A673 (cell line): ENCODE data around the gene SLCO1A2. TPM values are rescaled to one million over a fixed set of nuclear protein-coding genes. Genes with fewer than 3 reads are reported as not detected.

Experiments
- BruUV-seq: library from RNA; stranded (reverse); fragments of 400-500 nt; replicated peaks from 2 replicates; lab custom pipeline; 2021; lab: Mats Ljungman, UMichigan
- CTCF ChIA-PET: fragments of 300-600 bp; sonication (Branson Sonifier 250); formaldehyde crosslinking; loops from one replicate; lab custom pipeline; 2022; ENCODE audit warnings: antibody characterized with exemption; lab: Charles Lee
- POLR2A ChIA-PET: fragments of 300-600 bp; sonication (Branson Sonifier 250); formaldehyde crosslinking; loops from one replicate; lab custom pipeline; 2022; ENCODE audit warnings: antibody characterized with exemption; ENCODE audit not compliant: low non-redundant PET; lab: Charles Lee
- DNase-seq: peaks from one replicate; pipeline ENCODE4 v3.0.0-alpha.2; 2015; ENCODE audit warnings: low spot score
- H3K27ac ChIP-seq: fragments of 200-600 bp; sonication (generic); 2 replicates; pipeline ENCODE4 v1.5.1; 2016; ENCODE audit warnings: mixed run types, low read depth, mild to moderate bottlenecking, mixed read lengths, antibody characterized with exemption, low read length; ENCODE audit not compliant: poor library complexity, severe bottlenecking
- H3K27me3 ChIP-seq: fragments of 200-600 bp; sonication (generic); replicated peaks from 2 replicates; pipeline ENCODE4 v1.6.1; 2017; ENCODE audit warnings: mixed run types, low read depth, mild to moderate bottlenecking, mixed read lengths, antibody characterized with exemption, low read length; ENCODE audit not compliant: insufficient read depth, poor library complexity
- H3K36me3 ChIP-seq: fragments of 200-600 bp; sonication (generic); 2 replicates; pipeline ENCODE4 v1.6.1; 2016; ENCODE audit warnings: mixed run types, mild to moderate bottlenecking, mixed read lengths, antibody characterized with exemption, low read length; ENCODE audit not compliant: insufficient read depth, poor library complexity, severe bottlenecking
- H3K4me1 ChIP-seq: fragments of 200-600 bp; sonication (generic); 2 replicates; pipeline ENCODE4 v1.6.1; 2017; ENCODE audit warnings: mixed run types, mild to moderate bottlenecking, mixed read lengths, antibody characterized with exemption, low read length; ENCODE audit not compliant: insufficient read depth, poor library complexity, severe bottlenecking
- H3K4me3 ChIP-seq: fragments of 200-600 bp; sonication (generic); 2 replicates; pipeline ENCODE4 v1.5.1; 2016; ENCODE audit warnings: low read depth, mixed run types, mild to moderate bottlenecking, mixed read lengths, low read length; ENCODE audit not compliant: poor library complexity, severe bottlenecking
- H3K9me3 ChIP-seq: fragments of 200-600 bp; sonication (generic); 2 replicates; pipeline ENCODE4 v1.6.1; 2016; ENCODE audit warnings: mixed run types, low read depth, mild to moderate bottlenecking, mixed read lengths, antibody characterized with exemption, low read length; ENCODE audit not compliant: poor library complexity, severe bottlenecking
- EZH2 ChIP-seq: fragments of 200-600 bp; sonication (generic); IDR thresholded peaks from 2 replicates; pipeline ENCODE4 v1.6.1; 2017; ENCODE audit warnings: borderline replicate concordance, low read depth, mild to moderate bottlenecking, mixed read lengths, antibody characterized with exemption, low read length; ENCODE audit not compliant: poor library complexity, severe bottlenecking
- intact Hi-C: fragments of 100-400 bp; cut with micrococcal nuclease; formaldehyde crosslinking; loops from one replicate; pipeline ENCODE4 v1.10.0; 2022; ENCODE audit not compliant: unreplicated experiment
- total RNA-seq: library from RNA; stranded (reverse); gene quantifications from 2 replicates; pipeline ENCODE4 v1.2.3, GENCODE V29; 2021
- TF ChIP-seq, protein P1 (sequence below): fragments of 300-800, 200-600 bp; sonication (generic); conservative IDR thresholded peaks from 2 replicates; pipeline ENCODE4 v1.5.1; 2017; ENCODE audit warnings: low read depth, mild to moderate bottlenecking, antibody characterized with exemption, low read length, moderate library complexity, mixed read lengths

Gene SLCO1A2
- total RNA-seq, 1 experiment from 2014 or later, result not detected

DNA sequence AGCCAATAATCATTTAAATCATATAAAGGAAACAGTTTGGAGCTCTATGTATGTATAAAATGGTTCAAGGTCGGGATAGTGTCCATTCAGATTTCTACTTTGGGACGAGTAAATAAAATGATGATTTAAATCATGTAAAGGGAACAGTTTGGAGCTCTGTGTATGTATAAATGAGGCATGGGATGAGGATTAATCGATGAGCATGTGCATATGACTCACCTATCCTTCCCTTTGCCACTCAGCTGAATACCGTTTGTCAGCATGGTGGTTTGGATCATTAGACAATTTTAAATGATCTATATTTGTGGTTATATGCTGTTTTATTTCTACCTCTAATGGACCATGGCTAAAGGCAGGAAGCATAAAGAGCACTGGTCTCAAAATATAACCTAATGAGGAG lies 7.1 kb upstream of the SLCO1A2 start:
- H3K9me3 ChIP-seq, result no peaks in the 10 kb centered on the region
- BruUV-seq, result no TSS peak
- H3K27me3 ChIP-seq, result no peaks in the 10 kb centered on the region
- ChIA-PET POLR2A (no interaction called here), CTCF (no interaction called here)
- no peak overlapping the region for H3K27ac ChIP-seq
- H3K4me1 ChIP-seq, result no peaks in the 10 kb centered on the region
- TF ChIP-seq, protein P1, sequence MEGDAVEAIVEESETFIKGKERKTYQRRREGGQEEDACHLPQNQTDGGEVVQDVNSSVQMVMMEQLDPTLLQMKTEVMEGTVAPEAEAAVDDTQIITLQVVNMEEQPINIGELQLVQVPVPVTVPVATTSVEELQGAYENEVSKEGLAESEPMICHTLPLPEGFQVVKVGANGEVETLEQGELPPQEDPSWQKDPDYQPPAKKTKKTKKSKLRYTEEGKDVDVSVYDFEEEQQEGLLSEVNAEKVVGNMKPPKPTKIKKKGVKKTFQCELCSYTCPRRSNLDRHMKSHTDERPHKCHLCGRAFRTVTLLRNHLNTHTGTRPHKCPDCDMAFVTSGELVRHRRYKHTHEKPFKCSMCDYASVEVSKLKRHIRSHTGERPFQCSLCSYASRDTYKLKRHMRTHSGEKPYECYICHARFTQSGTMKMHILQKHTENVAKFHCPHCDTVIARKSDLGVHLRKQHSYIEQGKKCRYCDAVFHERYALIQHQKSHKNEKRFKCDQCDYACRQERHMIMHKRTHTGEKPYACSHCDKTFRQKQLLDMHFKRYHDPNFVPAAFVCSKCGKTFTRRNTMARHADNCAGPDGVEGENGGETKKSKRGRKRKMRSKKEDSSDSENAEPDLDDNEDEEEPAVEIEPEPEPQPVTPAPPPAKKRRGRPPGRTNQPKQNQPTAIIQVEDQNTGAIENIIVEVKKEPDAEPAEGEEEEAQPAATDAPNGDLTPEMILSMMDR, result no peak
- TF ChIP-seq EZH2, result no peak
- no peaks in the 10 kb centered on the region for H3K36me3 ChIP-seq
- H3K4me3 ChIP-seq, result no peak overlapping the region
- intact Hi-C loops, result no loop called here
- no peak for DNase-seq

DNA sequence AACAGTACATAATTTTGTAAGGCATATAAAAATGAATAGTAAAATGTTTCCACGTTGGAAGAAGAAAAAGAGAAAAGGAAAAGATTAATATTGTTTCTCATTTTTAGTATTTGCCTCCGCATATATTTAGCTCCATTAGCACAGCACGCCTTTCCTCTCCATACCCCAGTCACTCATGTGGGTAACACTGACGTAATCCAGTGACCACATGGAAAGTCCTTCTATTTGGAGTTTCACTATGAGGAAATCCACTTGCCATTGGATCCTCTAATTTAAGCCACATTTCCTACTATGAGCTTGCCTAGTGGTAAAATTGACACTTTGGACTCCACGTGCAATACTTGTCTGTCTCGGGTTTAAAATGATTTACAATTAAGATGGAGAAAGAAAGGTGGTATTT lies 5.7 kb upstream of the SLCO1A2 start:
- Histone ChIP-seq H3K27me3 (peaks cover 3% of the 10 kb centered on the region), H3K4me3 (no peak overlapping the region), H3K9me3 (no peaks in the 10 kb centered on the region), H3K4me1 (no peaks in the 10 kb centered on the region), H3K36me3 (no peaks in the 10 kb centered on the region), H3K27ac (no peak overlapping the region)
- DNase-seq, result no peak
- BruUV-seq, result no TSS peak
- POLR2A ChIA-PET, result no interaction called here
- intact Hi-C loops, result no loop called here
- TF ChIP-seq, protein P1, result no peak
- TF ChIP-seq EZH2, result no peak
- CTCF ChIA-PET, result no interaction called here

DNA sequence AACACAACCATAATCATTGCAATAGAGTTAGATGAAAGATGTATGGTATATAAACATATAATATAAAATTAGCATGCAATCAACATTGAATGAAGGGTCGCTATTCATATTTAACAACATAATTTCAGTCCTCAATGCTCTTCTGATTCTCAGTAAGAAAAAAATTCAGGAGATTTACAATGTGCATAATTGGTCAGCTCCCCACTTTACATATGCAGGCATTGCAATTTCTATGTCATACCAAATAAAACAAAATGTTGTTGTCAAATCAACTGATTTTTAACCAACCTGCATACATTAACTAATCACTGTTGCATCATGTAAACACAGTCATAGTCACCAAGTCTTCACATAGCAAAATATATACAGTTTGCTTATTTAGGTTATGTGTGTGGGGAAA lies 5.2 kb upstream of the SLCO1A2 start:
- CTCF ChIA-PET, result no interaction called here
- DNase-seq, result no peak
- no peak overlapping the region for H3K4me3 ChIP-seq
- TF ChIP-seq EZH2, result no peak
- TF ChIP-seq, protein P1, result no peak
- BruUV-seq, result no TSS peak
- H3K27ac ChIP-seq, result no peak overlapping the region
- POLR2A ChIA-PET, result no interaction called here
- peaks cover 3% of the 10 kb centered on the region for H3K27me3 ChIP-seq
- intact Hi-C loops, result no loop called here
- H3K36me3 ChIP-seq, result no peaks in the 10 kb centered on the region
- no peaks in the 10 kb centered on the region for H3K9me3 ChIP-seq
- H3K4me1 ChIP-seq, result no peaks in the 10 kb centered on the region
